B cell (primary cell): ENCODE results near the gene CDH13. TPM values are rescaled to one million over a fixed set of nuclear protein-coding genes. Genes with fewer than 3 reads are reported as not detected.

Source experiments
- ATAC-seq: fragments of 200-7000 bp; cut with Tn5 transposase; one replicate; pipeline ENCODE4 v1.10.0; 2021; ENCODE audit warnings: low read depth, mild to moderate bottlenecking, moderate number of reproducible peaks, moderate library complexity
- CTCF ChIA-PET: fragments of 350-600 bp; sonication (Branson Sonifier 250); formaldehyde crosslinking; loops from one replicate; lab custom pipeline; 2021; ENCODE audit warnings: antibody characterized with exemption, inconsistent platforms; lab: Charles Lee
- POLR2A ChIA-PET: fragments of 350-600 bp; sonication (Branson Sonifier 250); formaldehyde crosslinking; loops from one replicate; lab custom pipeline; 2021; ENCODE audit warnings: antibody characterized with exemption; lab: Charles Lee
- DNase-seq: peaks from one replicate; pipeline ENCODE4 v3.0.0; 2013
- H2AFZ ChIP-seq: 2 replicates; pipeline ENCODE4 v1.6.1; 2012; ENCODE audit warnings: mild to moderate bottlenecking, low read depth, low read length; ENCODE audit not compliant: insufficient read depth, poor library complexity, severe bottlenecking
- H3K27ac ChIP-seq, 2 donors: 1 replicate in 1 of 2; 2 replicates in 1 of 2; pipeline ENCODE4 v1.5.1; 2012 to 2013; ENCODE audit warnings: low read length in 2 of 2, mild to moderate bottlenecking in 2 of 2, moderate library complexity in 1 of 2
- H3K27me3 ChIP-seq, 4 experiments: fragments of 200-600 bp in 1 of 4; sonication (generic) in 1 of 4; replicated peaks in 1 of 4; 1 replicate in 2 of 4; 2 replicates in 2 of 4; pipeline versions ENCODE4 v1.6.1 to v1.7.0; 2013 to 2016; ENCODE audit warnings: low read length in 3 of 4, mild to moderate bottlenecking in 2 of 4, mixed read lengths in 1 of 4, moderate library complexity in 1 of 4; ENCODE audit not compliant: insufficient read depth in 4 of 4, control insufficient read depth in 3 of 4; ENCODE audit errors: control extremely low read depth in 1 of 4
- H3K36me3 ChIP-seq, 2 experiments: replicated peaks in 1 of 2; 1 replicate in 1 of 2; 2 replicates in 1 of 2; pipeline versions ENCODE4 v1.6.1 to v1.7.1; 2013; ENCODE audit warnings: low read length in 1 of 2; ENCODE audit not compliant: insufficient read depth in 2 of 2, control insufficient read depth in 1 of 2; ENCODE audit errors: control extremely low read depth in 1 of 2, extremely low read depth in 1 of 2
- H3K4me1 ChIP-seq, 2 donors: fragments of 200-600 bp in 1 of 2; sonication (generic) in 1 of 2; 1 replicate in 1 of 2; 2 replicates in 1 of 2; pipeline versions ENCODE4 v1.5.1 to v1.6.1; 2013 to 2017; ENCODE audit warnings: low read length in 2 of 2; ENCODE audit not compliant: control insufficient read depth in 2 of 2, insufficient read depth in 2 of 2
- H3K4me2 ChIP-seq: replicated peaks from 2 replicates; pipeline ENCODE3; 2012; ENCODE audit warnings: mild to moderate bottlenecking, low read depth, low read length; ENCODE audit not compliant: poor library complexity, severe bottlenecking
- H3K4me3 ChIP-seq, 5 experiments: fragments of 200-600 bp in 1 of 5; sonication (generic) in 1 of 5; 1 replicate in 3 of 5; 2 replicates in 2 of 5; pipeline versions ENCODE4 v1.5.1 to v1.7.0; 2011 to 2016; ENCODE audit warnings: low read length in 4 of 5, mild to moderate bottlenecking in 4 of 5, low read depth in 2 of 5, control low read depth in 1 of 5, moderate library complexity in 1 of 5; ENCODE audit not compliant: insufficient read depth in 1 of 5; ENCODE audit errors: control extremely low read depth in 1 of 5, extremely low read depth in 1 of 5
- H3K79me2 ChIP-seq: fragments of 200-600 bp; sonication (generic); one replicate; pipeline ENCODE4 v1.6.0; 2016; ENCODE audit warnings: low read length; ENCODE audit not compliant: control insufficient read depth, insufficient read depth
- H3K9ac ChIP-seq: fragments of 200-600 bp; sonication (generic); 2 replicates; pipeline ENCODE4 v1.6.1; 2017; ENCODE audit warnings: mild to moderate bottlenecking, low read length, moderate library complexity
- H3K9me3 ChIP-seq, 3 donors: one replicate each; pipeline versions ENCODE4 v1.6.1 to v1.7.1; 2013; ENCODE audit warnings: low read length in 2 of 3; ENCODE audit not compliant: control insufficient read depth in 2 of 3, insufficient read depth in 1 of 3; ENCODE audit errors: control extremely low read depth in 1 of 3
- H4K20me1 ChIP-seq: 2 replicates; pipeline ENCODE4 v1.6.0; 2012; ENCODE audit warnings: mild to moderate bottlenecking, low read length; ENCODE audit not compliant: insufficient read depth, control insufficient read depth, poor library complexity, severe bottlenecking
- H3K27ac Mint-ChIP-seq: one replicate; pipeline ENCODE4 v1.8.0; 2021; ENCODE audit warnings: mixed read lengths
- H3K27me3 Mint-ChIP-seq: one replicate; pipeline ENCODE4 v1.8.0; 2021; ENCODE audit warnings: mixed read lengths
- H3K4me1 Mint-ChIP-seq: one replicate; pipeline ENCODE4 v1.8.0; 2021; ENCODE audit warnings: mixed read lengths
- H3K4me3 Mint-ChIP-seq: one replicate; pipeline ENCODE4 v1.8.0; 2021; ENCODE audit warnings: mixed read lengths
- H3K9me3 Mint-ChIP-seq: one replicate; pipeline ENCODE4 v1.8.0; 2022; ENCODE audit warnings: mixed read lengths; ENCODE audit not compliant: insufficient read depth
- EZH2 ChIP-seq: IDR thresholded peaks from 2 replicates; pipeline ENCODE4 v1.6.1; 2012; ENCODE audit warnings: borderline replicate concordance, low read depth, mild to moderate bottlenecking, moderate library complexity, low read length; ENCODE audit not compliant: insufficient read depth, poor library complexity, severe bottlenecking
- WGBS: methylation state at CpG from one replicate; pipeline ENCODE4 v1.1.5; 2013; ENCODE audit warnings: missing lambda C conversion rate; ENCODE audit not compliant: insufficient coverage; 5-methylcytosine and 5-hydroxymethylcytosine counted together
- intact Hi-C: fragments of 100-400 bp; cut with micrococcal nuclease; formaldehyde crosslinking; loops from one replicate; pipeline ENCODE4 v1.10.0; 2022
- polyA plus RNA-seq: library from polyadenylated mRNA; depleted of rRNA; stranded (reverse); fragments of >200 nt; gene quantifications from 2 replicates; pipeline ENCODE4 v1.2.3, GENCODE V29; 2012
- total RNA-seq, 2 donors: library from RNA; stranded (reverse); fragments of 120-200 nt in 1 of 2; gene quantifications; 1 replicate in 1 of 2; 2 replicates in 1 of 2; pipeline versions ENCODE4 v1.2.3 to v1.2.4, GENCODE V29; 2013 to 2022
- TF ChIP-seq, protein P1 (sequence below): fragments of 200-600 bp; IDR thresholded peaks from one replicate; pipeline ENCODE4 v1.8.0; 2022; ENCODE audit warnings: antibody characterized with exemption, mild to moderate bottlenecking

Gene CDH13
- total and polyA plus RNA-seq, 2 donors (not counting 1 experiment from before 2014, with no cell fraction given): not detected

GRCh38 chr16:83404261-83404660, 777.5 kb downstream of the CDH13 start:
- ATAC-seq (no peak), DNase-seq (no peak)
- Histone ChIP-seq H3K9me3 (peaks cover 0 to 4% (median 0%) of the 10 kb centered on the region in 3 donors), H3K79me2 (no peaks in the 10 kb centered on the region), H3K27me3 (no peaks in the 10 kb centered on the region), H3K36me3 (no peaks in the 10 kb centered on the region), H3K4me1 (no peaks in the 10 kb centered on the region), H4K20me1 (no peaks in the 10 kb centered on the region), H3K27ac (no peak overlapping the region), H3K4me3 (no peak overlapping the region), H3K4me2 (no peak overlapping the region), H2AFZ (no peak overlapping the region), H3K9ac (no peak overlapping the region)
- intact Hi-C loops: no loop called here
- Mint-ChIP-seq H3K9me3 (peaks cover 4% of the 10 kb centered on the region), H3K4me1 (no peaks in the 10 kb centered on the region), H3K27me3 (peaks cover 10% of the 10 kb centered on the region), H3K27ac (no peak overlapping the region), H3K4me3 (no peak overlapping the region)
- TF ChIP-seq EZH2: no peak
- TF ChIP-seq, protein P1, sequence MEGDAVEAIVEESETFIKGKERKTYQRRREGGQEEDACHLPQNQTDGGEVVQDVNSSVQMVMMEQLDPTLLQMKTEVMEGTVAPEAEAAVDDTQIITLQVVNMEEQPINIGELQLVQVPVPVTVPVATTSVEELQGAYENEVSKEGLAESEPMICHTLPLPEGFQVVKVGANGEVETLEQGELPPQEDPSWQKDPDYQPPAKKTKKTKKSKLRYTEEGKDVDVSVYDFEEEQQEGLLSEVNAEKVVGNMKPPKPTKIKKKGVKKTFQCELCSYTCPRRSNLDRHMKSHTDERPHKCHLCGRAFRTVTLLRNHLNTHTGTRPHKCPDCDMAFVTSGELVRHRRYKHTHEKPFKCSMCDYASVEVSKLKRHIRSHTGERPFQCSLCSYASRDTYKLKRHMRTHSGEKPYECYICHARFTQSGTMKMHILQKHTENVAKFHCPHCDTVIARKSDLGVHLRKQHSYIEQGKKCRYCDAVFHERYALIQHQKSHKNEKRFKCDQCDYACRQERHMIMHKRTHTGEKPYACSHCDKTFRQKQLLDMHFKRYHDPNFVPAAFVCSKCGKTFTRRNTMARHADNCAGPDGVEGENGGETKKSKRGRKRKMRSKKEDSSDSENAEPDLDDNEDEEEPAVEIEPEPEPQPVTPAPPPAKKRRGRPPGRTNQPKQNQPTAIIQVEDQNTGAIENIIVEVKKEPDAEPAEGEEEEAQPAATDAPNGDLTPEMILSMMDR: no peak
- WGBS: no CpG with 5 or more reads among the region's 3 CpGs
- POLR2A ChIA-PET: no interaction called here
- CTCF ChIA-PET: no interaction called here

- Histone ChIP-seq H3K4me3 (no peak overlapping the region), H3K9me3 (peaks cover 0 to 4% (median 0%) of the 10 kb centered on the region in 3 donors), H3K36me3 (no peaks in the 10 kb centered on the region), H3K4me2 (no peak overlapping the region), H3K27me3 (no peaks in the 10 kb centered on the region), H3K79me2 (no peaks in the 10 kb centered on the region), H4K20me1 (no peaks in the 10 kb centered on the region), H3K4me1 (no peaks in the 10 kb centered on the region), H3K27ac (no peak overlapping the region), H3K9ac (no peak overlapping the region), H2AFZ (no peak overlapping the region)
- no peaks in the 10 kb centered on the region for H3K9me3 Mint-ChIP-seq
- intact Hi-C loops: no loop called here
- H3K4me3 Mint-ChIP-seq: no peak overlapping the region
- TF ChIP-seq, protein P1: no peak
- no peak for TF ChIP-seq EZH2
- DNase-seq (no peak), ATAC-seq (no peak)
- no peaks in the 10 kb centered on the region for H3K4me1 Mint-ChIP-seq
- ChIA-PET CTCF (no interaction called here), POLR2A (no interaction called here)
- H3K27me3 Mint-ChIP-seq: peaks cover 10% of the 10 kb centered on the region
- WGBS: 75% methylated on average over 2 of the region's 5 CpGs
- no peak overlapping the region for H3K27ac Mint-ChIP-seq
Observed at GRCh38 chr16:83407928-83408327, 781.2 kb downstream of the CDH13 start.
